Measurements from ENCODE around the gene ATG16L2.

DNA sequence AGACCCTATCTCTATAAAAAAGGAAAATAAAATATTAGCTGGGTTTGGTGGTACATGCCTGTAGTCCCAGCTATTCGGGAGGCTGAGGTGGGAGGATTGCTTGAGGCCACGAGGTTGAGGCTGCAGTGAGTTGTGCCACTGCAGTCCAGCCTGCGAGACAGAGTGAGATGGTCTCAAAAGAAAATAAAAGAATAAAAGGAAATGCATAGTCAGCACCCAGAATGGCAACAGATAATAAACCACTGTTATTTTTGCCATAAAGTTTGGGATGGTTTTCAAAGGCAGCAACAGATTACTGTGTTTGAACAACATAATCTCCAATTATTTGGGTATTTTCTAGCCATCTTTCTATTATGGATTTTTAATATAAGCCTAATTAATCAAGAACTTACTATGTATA is 61.9 kb downstream of the ATG16L2 start:
- TF ChIP-seq, protein P1, sequence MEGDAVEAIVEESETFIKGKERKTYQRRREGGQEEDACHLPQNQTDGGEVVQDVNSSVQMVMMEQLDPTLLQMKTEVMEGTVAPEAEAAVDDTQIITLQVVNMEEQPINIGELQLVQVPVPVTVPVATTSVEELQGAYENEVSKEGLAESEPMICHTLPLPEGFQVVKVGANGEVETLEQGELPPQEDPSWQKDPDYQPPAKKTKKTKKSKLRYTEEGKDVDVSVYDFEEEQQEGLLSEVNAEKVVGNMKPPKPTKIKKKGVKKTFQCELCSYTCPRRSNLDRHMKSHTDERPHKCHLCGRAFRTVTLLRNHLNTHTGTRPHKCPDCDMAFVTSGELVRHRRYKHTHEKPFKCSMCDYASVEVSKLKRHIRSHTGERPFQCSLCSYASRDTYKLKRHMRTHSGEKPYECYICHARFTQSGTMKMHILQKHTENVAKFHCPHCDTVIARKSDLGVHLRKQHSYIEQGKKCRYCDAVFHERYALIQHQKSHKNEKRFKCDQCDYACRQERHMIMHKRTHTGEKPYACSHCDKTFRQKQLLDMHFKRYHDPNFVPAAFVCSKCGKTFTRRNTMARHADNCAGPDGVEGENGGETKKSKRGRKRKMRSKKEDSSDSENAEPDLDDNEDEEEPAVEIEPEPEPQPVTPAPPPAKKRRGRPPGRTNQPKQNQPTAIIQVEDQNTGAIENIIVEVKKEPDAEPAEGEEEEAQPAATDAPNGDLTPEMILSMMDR (conservative IDR thresholded peaks at IDR 0.05; ENCODE audit: low read depth, low read length): no peak
- TF ChIP-seq EZH2 (IDR thresholded peaks at IDR 0.05; ENCODE audit: low read length, unreplicated experiment): no peak
- no peak for TF ChIP-seq EZH2phosphoT487 (IDR thresholded peaks at IDR 0.05; ENCODE audit: borderline replicate concordance, low read length)
